Fibroblast of pulmonary artery (primary cell): ENCODE data around the gene TJP2.

ENCODE experiments used
- DNase-seq: peaks from one replicate; pipeline ENCODE4 v3.0.0-alpha.2; 2010; ENCODE audit warnings: low read depth
- H3K4me3 ChIP-seq: replicated peaks from 2 replicates; pipeline ENCODE4 v1.5.1; 2011; ENCODE audit warnings: low read depth, mild to moderate bottlenecking, control low read depth, low read length, moderate library complexity
- CTCF ChIP-seq: IDR thresholded peaks from 2 replicates; pipeline ENCODE4 v1.5.1; 2011; ENCODE audit warnings: mild to moderate bottlenecking, control low read depth, low read length, inconsistent platforms; ENCODE audit errors: missing control alignments

The TJP2 gene

DNA sequence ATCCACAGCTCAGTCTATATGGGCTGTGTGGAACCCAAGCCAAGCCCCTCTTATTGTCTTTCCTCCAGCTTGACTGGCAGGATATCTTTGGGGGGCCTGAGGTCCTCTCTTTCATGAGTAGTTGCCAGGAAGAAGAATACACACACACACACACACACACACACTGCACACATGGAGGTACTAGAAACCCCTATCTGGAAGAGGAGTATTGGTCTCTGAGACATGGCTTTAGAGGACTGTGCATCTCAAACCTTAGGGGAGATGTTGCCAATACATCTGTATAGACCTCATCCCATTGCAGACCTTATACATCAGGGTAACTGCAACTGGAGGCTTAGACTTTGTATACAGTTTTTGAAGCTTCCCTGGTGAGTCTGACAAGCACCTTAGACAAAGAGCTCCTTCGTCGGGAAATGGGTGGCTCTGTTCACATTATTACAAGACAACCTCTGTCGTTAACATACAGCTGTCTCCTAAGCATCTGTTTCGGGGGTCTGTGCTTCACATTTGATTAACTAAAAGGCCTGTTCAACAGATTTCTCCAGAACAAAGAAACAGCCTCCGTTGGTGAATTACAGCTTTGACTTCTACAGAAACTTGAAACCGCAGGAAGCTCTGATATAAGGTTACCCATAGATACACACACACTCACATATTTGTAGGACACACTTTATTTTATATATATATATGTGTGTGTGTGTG lies 145.4 kb downstream of the TJP2 start:
- no peak for DNase-seq
- no peak for TF ChIP-seq CTCF
- no peak overlapping the region for H3K4me3 ChIP-seq

DNA sequence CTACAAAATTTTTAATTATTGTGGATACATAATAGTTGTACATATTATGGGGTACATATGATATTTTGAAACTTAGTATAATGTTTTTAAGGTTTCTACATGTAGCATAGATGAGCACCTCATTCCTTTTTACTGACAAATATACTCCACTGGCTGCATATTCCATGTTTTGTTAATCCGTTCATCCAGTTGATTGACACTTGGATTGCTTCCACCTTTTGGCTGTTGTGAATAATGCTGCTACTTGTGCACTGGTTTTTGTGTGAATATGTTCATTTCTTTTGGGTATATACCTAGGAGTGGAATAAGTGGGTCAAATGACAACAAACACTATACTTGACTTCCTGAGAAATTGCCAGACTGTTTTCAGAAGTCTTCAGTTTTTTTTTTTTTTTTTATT lies 148.2 kb downstream of the TJP2 start:
- TF ChIP-seq CTCF: no peak
- DNase-seq: no peak

GRCh38 chr9:69323861-69324260 lies 149.8 kb downstream of the TJP2 start:
- no peak for TF ChIP-seq CTCF
- no peak overlapping the region for H3K4me3 ChIP-seq
- DNase-seq: no peak

More for the DNA sequence above, 148.2 kb downstream of the TJP2 start:
- no peak overlapping the region for H3K4me3 ChIP-seq
